Mesothelial cell of epicardium (in vitro differentiated cells): Measurements from ENCODE around the gene CFAP299. TPM values are rescaled to one million over a fixed set of nuclear protein-coding genes. Genes with fewer than 3 reads are reported as not detected.

Experiments
- DNase-seq, 2 experiments: peaks; one replicate each; pipeline ENCODE4 v3.0.0; 2021; ENCODE audit warnings: low spot score in 2 of 2; ENCODE audit not compliant: unreplicated experiment in 2 of 2
- H3K27ac Mint-ChIP-seq: 2 replicates; pipeline ENCODE4 v1.8.0; 2021; ENCODE audit warnings: mixed read lengths
- H3K27me3 Mint-ChIP-seq: 2 replicates; pipeline ENCODE4 v1.8.0; 2021; ENCODE audit warnings: low read depth, mixed read lengths
- H3K36me3 Mint-ChIP-seq: 2 replicates; pipeline ENCODE4 v1.8.0; 2021; ENCODE audit warnings: mixed read lengths
- H3K4me1 Mint-ChIP-seq: 2 replicates; pipeline ENCODE4 v1.8.0; 2021; ENCODE audit warnings: mixed read lengths
- H3K4me3 Mint-ChIP-seq: 2 replicates; pipeline ENCODE4 v1.8.0; 2021; ENCODE audit warnings: mild to moderate bottlenecking, moderate library complexity, mixed read lengths
- H3K9me3 Mint-ChIP-seq: 2 replicates; pipeline ENCODE4 v1.8.0; 2021; ENCODE audit warnings: mixed read lengths
- CTCF ChIP-seq: fragments of 200-600 bp; sonication (generic); IDR thresholded peaks from one replicate; pipeline ENCODE4 v1.5.0; 2021; ENCODE audit warnings: antibody characterized with exemption; ENCODE audit not compliant: unreplicated experiment
- total RNA-seq: library from RNA; stranded (reverse); gene quantifications from 3 replicates; pipeline ENCODE4 v1.2.1, GENCODE V29; 2021

The CFAP299 gene
- total RNA-seq, 1 donor from 2014 or later, result 0.22 TPM

- no peak for TF ChIP-seq CTCF
- Mint-ChIP-seq H3K4me1 (no peaks in the 10 kb centered on the region), H3K27ac (no peak overlapping the region), H3K9me3 (no peaks in the 10 kb centered on the region), H3K27me3 (peaks cover 10% of the 10 kb centered on the region), H3K4me3 (no peak overlapping the region), H3K36me3 (no peaks in the 10 kb centered on the region)
- DNase-seq, result no peak
Observed at GRCh38 chr4:80874979-80875378, 539.4 kb downstream of the CFAP299 start.

- no peak for TF ChIP-seq CTCF
- DNase-seq, result no peak
- Mint-ChIP-seq H3K27ac (no peak overlapping the region), H3K4me1 (no peaks in the 10 kb centered on the region), H3K4me3 (no peak overlapping the region), H3K9me3 (no peaks in the 10 kb centered on the region), H3K36me3 (no peaks in the 10 kb centered on the region), H3K27me3 (peaks cover 6% of the 10 kb centered on the region)
Observed at GRCh38 chr4:80875642-80876041, 540.1 kb downstream of the CFAP299 start.

GRCh38 chr4:80876810-80877209 is 541.3 kb downstream of the CFAP299 start:
- Mint-ChIP-seq H3K4me3 (no peak overlapping the region), H3K9me3 (no peaks in the 10 kb centered on the region), H3K36me3 (no peaks in the 10 kb centered on the region), H3K4me1 (no peaks in the 10 kb centered on the region), H3K27me3 (peaks cover 5% of the 10 kb centered on the region), H3K27ac (no peak overlapping the region)
- DNase-seq, result no peak
- no peak for TF ChIP-seq CTCF

- Mint-ChIP-seq H3K27ac (no peak overlapping the region), H3K9me3 (no peaks in the 10 kb centered on the region), H3K36me3 (no peaks in the 10 kb centered on the region), H3K27me3 (peaks cover 5% of the 10 kb centered on the region), H3K4me3 (no peak overlapping the region), H3K4me1 (no peaks in the 10 kb centered on the region)
- no peak for DNase-seq
- TF ChIP-seq CTCF, result no peak
Observed at GRCh38 chr4:80878218-80878617, 542.7 kb downstream of the CFAP299 start.

- DNase-seq, result no peak
- Mint-ChIP-seq H3K4me1 (no peaks in the 10 kb centered on the region), H3K27me3 (peaks cover 18% of the 10 kb centered on the region), H3K27ac (no peak overlapping the region), H3K9me3 (peaks cover 3% of the 10 kb centered on the region), H3K36me3 (no peaks in the 10 kb centered on the region), H3K4me3 (no peak overlapping the region)
- no peak for TF ChIP-seq CTCF
Observed at GRCh38 chr4:80897537-80898303, 562.2 kb downstream of the CFAP299 start.
